Measurements from ENCODE around the gene ATG7. TPM values are rescaled to one million over a fixed set of nuclear protein-coding genes. Genes with fewer than 3 reads are reported as not detected.

Gene ATG7
- total and polyA plus RNA-seq, 9 donors, result 11.3 to 22.2 (median 14.9) TPM

- H3K27me3 ChIP-seq (ENCODE audit: control insufficient read depth, insufficient read depth, low read length), result no peaks in the 10 kb centered on the region
- no peak for DNase-seq
- no peak overlapping the region for H3K4me3 ChIP-seq (ENCODE audit: low read length)
- peaks cover 6% of the 10 kb centered on the region for H3K4me1 ChIP-seq (ENCODE audit: control insufficient read depth, insufficient read depth, low read length)
- no peaks in the 10 kb centered on the region for H3K9me3 ChIP-seq (replicated peaks; ENCODE audit: control insufficient read depth, low read depth, low read length)
- no peak overlapping the region for H3K27ac ChIP-seq (ENCODE audit: low read length)
- WGBS (ENCODE audit: insufficient coverage), result 88% methylated on average over 1 of the region's 5 CpGs
- peaks cover 49% of the 10 kb centered on the region for H3K36me3 ChIP-seq (ENCODE audit: control insufficient read depth, insufficient read depth, low read length)
Measured at GRCh38 chr3:11312166-11312565, 40.0 kb downstream of the ATG7 start.

- H3K27me3 ChIP-seq (ENCODE audit: control insufficient read depth, insufficient read depth, low read length), result no peaks in the 10 kb centered on the region
- no peaks in the 10 kb centered on the region for H3K9me3 ChIP-seq (replicated peaks; ENCODE audit: control insufficient read depth, low read depth, low read length)
- DNase-seq, result no peak
- no peaks in the 10 kb centered on the region for H3K4me1 ChIP-seq (ENCODE audit: control insufficient read depth, insufficient read depth, low read length)
- H3K36me3 ChIP-seq (ENCODE audit: control insufficient read depth, insufficient read depth, low read length), result peaks cover 56% of the 10 kb centered on the region
- H3K4me3 ChIP-seq (ENCODE audit: low read length), result no peak overlapping the region
- H3K27ac ChIP-seq (ENCODE audit: low read length), result no peak overlapping the region
- no CpG with 5 or more reads among the region's 9 CpGs for WGBS (ENCODE audit: insufficient coverage)
Measured at GRCh38 chr3:11317300-11317699, 45.1 kb downstream of the ATG7 start.

- Histone ChIP-seq H3K27me3 (ENCODE audit: control insufficient read depth, insufficient read depth, low read length) (no peaks in the 10 kb centered on the region), H3K4me3 (ENCODE audit: low read length) (no peak overlapping the region), H3K9me3 (replicated peaks; ENCODE audit: control insufficient read depth, low read depth, low read length) (no peaks in the 10 kb centered on the region), H3K27ac (ENCODE audit: low read length) (no peak overlapping the region), H3K4me1 (ENCODE audit: control insufficient read depth, insufficient read depth, low read length) (no peaks in the 10 kb centered on the region), H3K36me3 (ENCODE audit: control insufficient read depth, insufficient read depth, low read length) (peaks cover 43% of the 10 kb centered on the region)
- WGBS (ENCODE audit: insufficient coverage), result 100% methylated on average over 1 of the region's 2 CpGs
- no peak for DNase-seq
Measured at GRCh38 chr3:11322931-11323330, 50.7 kb downstream of the ATG7 start.

DNA sequence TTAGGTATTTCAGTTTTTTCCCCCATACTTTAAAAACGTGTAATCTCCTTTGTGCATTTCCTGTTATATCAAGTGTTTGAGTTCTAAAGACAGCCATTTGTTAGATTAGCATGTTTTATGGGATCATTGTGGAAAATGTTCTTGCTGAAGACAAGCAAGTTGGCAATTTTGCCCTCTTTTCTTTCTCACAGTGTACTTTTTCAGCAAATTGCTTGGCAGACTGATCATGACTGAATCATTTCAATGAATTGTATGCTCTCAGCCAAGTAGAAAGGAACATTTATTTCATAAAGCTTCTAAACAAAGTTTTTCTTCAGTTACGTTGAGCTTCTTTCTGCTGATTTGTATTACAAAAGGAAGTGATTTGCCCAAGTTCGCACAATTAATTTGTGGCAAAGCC lies 51.6 kb downstream of the ATG7 start:
- H3K9me3 ChIP-seq (replicated peaks; ENCODE audit: control insufficient read depth, low read depth, low read length), result no peaks in the 10 kb centered on the region
- H3K36me3 ChIP-seq (ENCODE audit: control insufficient read depth, insufficient read depth, low read length), result peaks cover 38% of the 10 kb centered on the region
- H3K27ac ChIP-seq (ENCODE audit: low read length), result no peak overlapping the region
- no CpG with 5 or more reads among the region's 3 CpGs for WGBS (ENCODE audit: insufficient coverage)
- H3K4me3 ChIP-seq (ENCODE audit: low read length), result no peak overlapping the region
- H3K4me1 ChIP-seq (ENCODE audit: control insufficient read depth, insufficient read depth, low read length), result no peaks in the 10 kb centered on the region
- no peaks in the 10 kb centered on the region for H3K27me3 ChIP-seq (ENCODE audit: control insufficient read depth, insufficient read depth, low read length)
- peak; percentile 64 for DNase-seq

GRCh38 chr3:11327619-11328018 lies 55.4 kb downstream of the ATG7 start:
- Histone ChIP-seq H3K36me3 (ENCODE audit: control insufficient read depth, insufficient read depth, low read length) (peaks cover 21% of the 10 kb centered on the region), H3K27me3 (ENCODE audit: control insufficient read depth, insufficient read depth, low read length) (no peaks in the 10 kb centered on the region), H3K27ac (ENCODE audit: low read length) (no peak overlapping the region), H3K4me1 (ENCODE audit: control insufficient read depth, insufficient read depth, low read length) (no peaks in the 10 kb centered on the region), H3K4me3 (ENCODE audit: low read length) (no peak overlapping the region), H3K9me3 (replicated peaks; ENCODE audit: control insufficient read depth, low read depth, low read length) (no peaks in the 10 kb centered on the region)
- WGBS (ENCODE audit: insufficient coverage), result 100% methylated on average over 3 of the region's 3 CpGs
- no peak for DNase-seq

- Histone ChIP-seq H3K4me1 (ENCODE audit: control insufficient read depth, insufficient read depth, low read length) (no peaks in the 10 kb centered on the region), H3K27me3 (ENCODE audit: control insufficient read depth, insufficient read depth, low read length) (no peaks in the 10 kb centered on the region), H3K27ac (ENCODE audit: low read length) (no peak overlapping the region), H3K9me3 (replicated peaks; ENCODE audit: control insufficient read depth, low read depth, low read length) (no peaks in the 10 kb centered on the region), H3K36me3 (ENCODE audit: control insufficient read depth, insufficient read depth, low read length) (peaks cover 16% of the 10 kb centered on the region), H3K4me3 (ENCODE audit: low read length) (no peak overlapping the region)
- DNase-seq, result no peak
- WGBS (ENCODE audit: insufficient coverage), result 94% methylated on average over 5 of the region's 10 CpGs
Measured at GRCh38 chr3:11328196-11328945, 56.2 kb downstream of the ATG7 start.

- DNase-seq, result no peak
- H3K27ac ChIP-seq (ENCODE audit: low read length), result no peak overlapping the region
- no peaks in the 10 kb centered on the region for H3K9me3 ChIP-seq (replicated peaks; ENCODE audit: control insufficient read depth, low read depth, low read length)
- no peaks in the 10 kb centered on the region for H3K4me1 ChIP-seq (ENCODE audit: control insufficient read depth, insufficient read depth, low read length)
- no peak overlapping the region for H3K4me3 ChIP-seq (ENCODE audit: low read length)
- peaks cover 16% of the 10 kb centered on the region for H3K36me3 ChIP-seq (ENCODE audit: control insufficient read depth, insufficient read depth, low read length)
- H3K27me3 ChIP-seq (ENCODE audit: control insufficient read depth, insufficient read depth, low read length), result no peaks in the 10 kb centered on the region
- 100% methylated on average over 1 of the region's 2 CpGs for WGBS (ENCODE audit: insufficient coverage)
Measured at GRCh38 chr3:11329777-11330176, 57.6 kb downstream of the ATG7 start.

DNA sequence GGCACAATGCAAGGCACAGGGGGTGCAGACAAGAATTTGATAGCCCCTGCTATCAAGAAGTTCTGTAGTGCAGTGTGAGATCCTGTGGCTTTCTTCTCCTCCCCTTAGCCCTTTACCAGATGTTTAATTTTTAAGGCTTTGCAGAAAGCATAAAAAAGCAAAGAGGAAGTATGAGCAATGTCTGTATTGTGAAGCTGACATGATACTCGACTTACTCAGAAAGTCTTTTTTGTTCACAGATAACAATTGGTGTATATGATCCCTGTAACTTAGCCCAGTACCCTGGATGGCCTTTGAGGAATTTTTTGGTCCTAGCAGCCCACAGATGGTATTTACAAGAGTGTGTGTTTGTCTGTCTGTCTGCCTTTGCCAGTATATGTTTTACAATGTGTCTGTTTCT lies 58.9 kb downstream of the ATG7 start:
- no peak overlapping the region for H3K27ac ChIP-seq (ENCODE audit: low read length)
- DNase-seq, result no peak
- no peaks in the 10 kb centered on the region for H3K27me3 ChIP-seq (ENCODE audit: control insufficient read depth, insufficient read depth, low read length)
- no peaks in the 10 kb centered on the region for H3K4me1 ChIP-seq (ENCODE audit: control insufficient read depth, insufficient read depth, low read length)
- H3K36me3 ChIP-seq (ENCODE audit: control insufficient read depth, insufficient read depth, low read length), result peaks cover 13% of the 10 kb centered on the region
- no peak overlapping the region for H3K4me3 ChIP-seq (ENCODE audit: low read length)
- WGBS (ENCODE audit: insufficient coverage), result no CpG with 5 or more reads among the region's 1 CpG
- no peaks in the 10 kb centered on the region for H3K9me3 ChIP-seq (replicated peaks; ENCODE audit: control insufficient read depth, low read depth, low read length)

DNA sequence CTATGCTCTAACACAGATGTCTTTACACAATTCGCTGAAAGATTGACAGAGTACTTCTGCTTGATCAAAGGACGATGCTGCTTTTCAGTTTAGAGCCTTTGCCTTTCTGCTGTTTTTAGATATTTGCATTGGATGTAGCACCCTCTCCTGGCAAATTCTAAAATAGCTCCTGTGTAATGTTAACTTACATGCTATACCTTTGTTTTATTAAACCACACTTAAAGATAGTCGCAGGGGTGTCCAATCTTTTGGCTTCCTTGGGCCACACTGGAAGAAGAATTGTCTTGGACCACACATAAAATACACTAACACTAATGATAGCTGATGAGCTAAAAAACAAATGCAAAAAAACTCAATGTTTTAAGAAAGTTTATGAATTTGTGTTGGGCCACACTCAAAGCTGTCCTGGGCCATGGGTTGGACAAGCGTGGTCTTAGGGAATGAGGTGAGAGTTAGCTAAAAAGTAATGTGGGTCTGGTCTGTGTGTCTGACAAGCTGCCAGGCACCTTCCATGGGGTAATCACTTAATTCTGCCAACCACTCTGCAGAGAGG lies 62.9 kb downstream of the ATG7 start:
- no peaks in the 10 kb centered on the region for H3K4me1 ChIP-seq (ENCODE audit: control insufficient read depth, insufficient read depth, low read length)
- DNase-seq, result peak; percentile 81
- H3K27me3 ChIP-seq (ENCODE audit: control insufficient read depth, insufficient read depth, low read length), result no peaks in the 10 kb centered on the region
- 50% methylated on average over 2 of the region's 4 CpGs for WGBS (ENCODE audit: insufficient coverage)
- H3K36me3 ChIP-seq (ENCODE audit: control insufficient read depth, insufficient read depth, low read length), result peaks cover 3% of the 10 kb centered on the region
- H3K4me3 ChIP-seq (ENCODE audit: low read length), result no peak overlapping the region
- H3K9me3 ChIP-seq (replicated peaks; ENCODE audit: control insufficient read depth, low read depth, low read length), result no peaks in the 10 kb centered on the region
- no peak overlapping the region for H3K27ac ChIP-seq (ENCODE audit: low read length)

- H3K4me3 ChIP-seq (ENCODE audit: low read length), result no peak overlapping the region
- 59% methylated on average over 3 of the region's 3 CpGs for WGBS (ENCODE audit: insufficient coverage)
- H3K27me3 ChIP-seq (ENCODE audit: control insufficient read depth, insufficient read depth, low read length), result no peaks in the 10 kb centered on the region
- no peaks in the 10 kb centered on the region for H3K9me3 ChIP-seq (replicated peaks; ENCODE audit: control insufficient read depth, low read depth, low read length)
- DNase-seq, result no peak
- H3K27ac ChIP-seq (ENCODE audit: low read length), result no peak overlapping the region
- no peaks in the 10 kb centered on the region for H3K4me1 ChIP-seq (ENCODE audit: control insufficient read depth, insufficient read depth, low read length)
- H3K36me3 ChIP-seq (ENCODE audit: control insufficient read depth, insufficient read depth, low read length), result peaks cover 8% of the 10 kb centered on the region
Measured at GRCh38 chr3:11339541-11339940, 67.3 kb downstream of the ATG7 start.
